EL (cell line): ENCODE data around the gene ZNF468.
"Not testable (repeated sequence)": the region's sequence is repeated elsewhere in the genome, so short reads cannot be mapped to it uniquely, and the experiment has no call there.

ENCODE experiments used
- DNase-seq: peaks from one replicate; pipeline ENCODE4 v3.0.0-alpha.2; 2016

The ZNF468 gene

GRCh38 chr19:52857378-52858191 lies at the start of gene ZNF468:
ZNF468 (minus strand) TSS chr19:52857619; CDS start chr19:52854272, 3,347 bp downstream.
- DNase-seq = peak; percentile 65

GRCh38 chr19:52904052-52904780 lies 46.8 kb upstream of the ZNF468 start:
- not testable (repeated sequence) for DNase-seq

DNA sequence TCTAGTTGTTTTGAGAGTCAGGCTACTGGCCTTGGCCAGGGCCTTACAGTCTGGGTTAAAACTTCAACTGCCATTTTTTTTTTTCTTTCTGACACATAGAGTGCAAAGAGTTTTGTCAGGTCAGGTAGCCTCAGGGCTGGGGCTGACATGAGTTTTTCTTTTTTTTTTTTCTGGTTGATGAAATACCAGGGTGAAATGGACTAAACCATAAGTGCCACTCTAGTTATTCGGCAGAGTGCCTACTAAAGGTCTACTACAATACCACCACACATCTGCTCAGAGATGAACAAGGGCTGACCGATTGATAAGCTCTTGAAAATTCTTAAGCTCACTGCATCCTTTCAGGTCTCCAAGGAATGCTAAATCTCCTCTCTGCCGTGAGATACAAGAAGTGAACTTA lies 44.4 kb upstream of the ZNF468 start:
- DNase-seq = no peak

DNA sequence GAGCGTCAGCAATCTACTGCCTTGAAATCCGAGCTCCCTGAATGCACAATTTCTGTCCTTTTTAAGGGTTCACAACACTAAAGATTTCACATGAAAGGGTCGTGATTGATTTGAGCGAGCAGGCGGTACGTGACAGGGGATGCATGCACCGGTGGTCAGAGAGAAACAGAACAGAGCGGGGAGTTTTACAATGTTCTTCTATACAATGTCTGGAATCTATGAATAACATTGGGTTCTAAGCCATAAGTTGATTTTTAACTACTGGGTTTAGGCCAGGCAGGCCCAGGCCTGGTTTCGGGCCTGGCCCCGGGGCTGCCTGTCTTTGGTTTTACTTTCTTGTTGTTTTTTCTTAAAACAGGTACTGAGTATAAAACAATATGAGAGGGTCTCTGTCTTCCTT lies 41.2 kb upstream of the ZNF468 start:
- DNase-seq = not testable (repeated sequence)

GRCh38 chr19:52898101-52898500 lies 40.7 kb upstream of the ZNF468 start:
- DNase-seq = peak; percentile 1

DNA sequence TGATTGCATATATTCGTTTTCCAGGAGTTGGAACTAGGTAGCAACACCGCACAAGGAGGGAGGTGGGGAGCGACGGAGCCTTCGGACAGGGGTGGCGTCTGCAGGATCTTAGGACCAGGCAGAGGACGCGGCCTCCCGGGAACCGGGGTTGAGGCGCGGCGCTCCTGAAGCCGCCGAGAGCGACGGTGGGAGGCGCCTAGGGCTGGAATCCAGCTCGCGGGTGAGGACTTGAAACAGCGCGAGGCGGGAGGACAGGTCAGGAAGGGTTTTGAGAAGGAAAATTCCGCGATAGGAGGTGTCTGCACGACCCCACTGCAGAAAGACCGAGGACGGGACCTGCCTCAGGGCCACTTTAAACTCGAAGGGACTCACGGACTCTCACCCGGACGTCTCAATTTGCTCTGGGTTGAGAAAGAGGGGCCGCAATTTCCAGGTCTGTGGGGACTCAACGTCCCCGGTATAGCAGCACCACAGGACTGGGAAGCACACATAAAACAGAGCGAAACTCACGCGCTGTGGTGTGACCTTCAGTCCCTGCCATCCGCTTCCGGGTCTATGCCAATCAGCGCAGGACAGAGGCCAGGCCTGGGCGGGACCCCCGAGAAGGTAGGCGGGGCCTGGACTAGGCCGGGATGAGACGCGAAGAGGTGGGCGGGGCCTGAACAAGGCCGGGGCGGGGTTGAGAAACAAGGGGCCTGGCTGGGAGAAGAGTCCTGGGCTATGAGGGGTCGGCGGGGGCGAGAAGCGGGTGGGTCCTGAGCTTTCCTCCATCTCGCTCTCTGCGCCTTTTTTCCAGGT lies 39.9 kb upstream of the ZNF468 start, which contains the start of gene ZNF320:
Gene ZNF320, minus strand, starts transcription at position 498 of the 798 bp plus-strand sequence. CDS start 7,380 bp downstream, outside the sequence.
- peak; percentile 95 for DNase-seq

DNA sequence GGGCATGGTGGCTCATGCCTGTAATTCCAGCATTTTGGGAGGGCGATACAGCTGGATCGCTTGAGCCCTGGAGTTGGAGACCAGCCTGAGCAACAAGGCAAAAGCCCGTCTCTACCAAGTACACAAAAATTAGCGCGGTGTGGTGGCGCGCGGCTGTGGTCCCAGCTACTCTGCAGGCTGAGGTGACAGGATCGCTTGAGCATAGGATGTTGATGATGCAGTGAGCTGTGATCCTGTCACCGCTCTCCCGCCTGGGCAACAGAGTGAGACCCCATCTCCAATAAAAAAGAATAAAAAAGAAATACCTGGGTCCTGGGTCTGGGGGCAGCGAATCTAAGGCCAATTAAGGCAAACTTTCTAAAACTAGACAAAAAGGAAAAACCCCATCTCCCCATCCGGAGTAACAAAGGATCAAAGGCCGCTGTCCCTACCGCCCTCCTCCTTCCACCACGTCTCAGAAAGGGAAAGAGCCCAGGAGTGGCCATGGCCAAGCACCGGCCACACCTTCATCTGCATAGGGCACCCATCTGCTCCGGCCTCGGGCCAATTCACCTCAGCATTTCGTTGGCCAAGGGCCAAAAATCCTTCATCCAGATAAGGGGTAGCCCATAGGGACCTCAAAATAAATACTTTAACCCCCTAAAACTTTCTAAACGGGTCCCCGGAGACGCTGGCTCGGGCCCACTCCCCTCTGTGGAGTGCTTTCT lies 39.2 kb upstream of the ZNF468 start:
- peak; percentile 23 for DNase-seq

DNA sequence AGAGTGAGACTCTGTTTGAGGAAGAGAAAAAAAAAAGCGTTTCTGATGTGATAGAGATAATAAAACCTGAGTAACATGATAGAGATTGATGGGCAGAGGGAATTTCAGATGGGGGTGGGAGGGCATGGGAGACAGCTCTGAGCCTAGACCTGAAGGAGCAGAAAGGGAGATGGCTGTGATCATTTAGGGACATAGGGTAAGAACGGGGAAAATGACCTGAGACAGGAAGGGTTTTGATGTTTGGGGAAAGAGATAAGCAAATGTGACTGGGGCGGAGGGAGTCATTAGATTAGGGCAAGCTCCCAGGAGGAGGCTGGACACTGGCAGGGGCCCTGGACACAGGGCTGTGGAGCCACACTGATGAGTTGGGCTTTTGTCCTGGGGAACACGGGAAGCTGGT lies 33.9 kb upstream of the ZNF468 start:
- no peak for DNase-seq

DNA sequence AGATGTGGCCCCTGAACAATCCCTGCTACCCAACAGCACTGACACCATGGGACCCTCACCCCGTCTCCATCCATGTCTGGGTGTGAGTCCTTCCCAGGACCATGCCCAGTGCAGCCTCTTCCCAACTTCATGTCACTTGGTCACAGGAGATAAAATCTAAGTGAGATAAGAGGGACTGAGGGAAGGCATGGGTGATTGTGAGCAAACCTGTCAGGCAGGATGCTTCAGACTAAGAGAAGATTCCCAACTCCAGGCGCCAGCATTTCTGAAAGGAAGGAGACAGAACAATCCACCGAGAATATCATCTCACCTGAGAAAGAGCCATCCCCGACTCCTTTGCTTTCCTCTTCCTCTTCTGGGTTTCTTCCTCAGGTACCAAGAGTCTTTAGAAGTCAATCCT lies 32.5 kb upstream of the ZNF468 start:
- no peak for DNase-seq

DNA sequence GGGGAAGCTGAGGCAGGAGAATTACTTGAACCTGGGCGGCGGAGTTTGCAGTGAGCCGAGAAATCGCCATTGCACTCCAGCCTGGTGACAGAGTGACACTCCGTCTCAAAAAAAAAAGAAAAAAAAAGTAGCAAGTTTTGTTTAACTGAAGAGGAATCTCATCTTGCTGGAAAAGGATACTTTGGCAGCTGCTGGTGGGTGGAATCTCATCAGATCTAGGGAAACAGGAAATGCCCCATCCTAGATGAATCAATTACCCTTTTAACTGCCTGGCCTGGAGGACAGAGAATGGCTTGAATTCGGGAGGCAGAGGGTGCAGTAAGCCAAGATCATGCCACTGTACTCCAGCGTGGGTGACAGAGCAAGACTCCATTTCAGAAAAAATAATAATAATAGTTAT lies 31.7 kb upstream of the ZNF468 start:
- DNase-seq = no peak

GRCh38 chr19:52880895-52881389 lies 23.5 kb upstream of the ZNF468 start:
- no peak for DNase-seq

DNA sequence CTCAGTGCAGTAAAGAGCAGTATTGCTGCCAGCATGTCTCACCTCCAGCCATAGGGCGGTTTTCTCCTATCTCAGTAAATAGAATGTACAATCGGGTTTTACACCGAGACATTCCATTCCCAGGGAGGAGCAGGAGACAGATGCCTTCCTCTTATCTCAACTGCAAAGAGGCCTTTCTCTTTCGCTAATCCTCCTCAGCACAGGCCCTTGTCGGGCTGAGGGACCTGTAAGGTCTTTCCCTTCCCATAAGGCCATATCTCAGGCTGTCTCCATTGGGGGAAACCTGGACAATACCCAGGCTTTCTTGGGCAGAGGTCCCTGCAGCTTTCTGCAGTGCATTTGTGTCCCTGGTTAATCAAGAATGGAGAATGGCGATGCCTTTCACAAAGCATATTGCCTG lies 15.6 kb upstream of the ZNF468 start:
- not testable (repeated sequence) for DNase-seq

DNA sequence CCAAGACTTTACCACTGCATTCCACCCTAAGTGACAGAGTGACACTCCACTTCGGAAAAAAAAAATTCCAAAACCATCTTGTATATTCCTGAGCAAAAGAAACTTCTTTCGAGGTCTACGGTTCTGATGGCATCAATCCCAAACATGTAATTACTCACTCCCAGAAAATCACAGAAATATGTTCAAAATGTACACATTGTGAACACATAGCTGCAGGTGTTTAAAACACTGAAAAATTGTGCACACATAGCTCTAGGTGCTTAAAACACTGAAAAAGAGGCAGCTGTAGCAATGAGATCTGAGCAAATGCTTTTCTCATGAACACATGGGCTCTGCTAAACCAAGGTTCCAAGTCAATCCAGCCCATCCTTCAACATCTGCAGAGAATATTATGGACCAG lies 14.0 kb upstream of the ZNF468 start:
- DNase-seq = no peak

- DNase-seq = not testable (repeated sequence)
Measured at GRCh38 chr19:52868031-52868430, 10.6 kb upstream of the ZNF468 start.

GRCh38 chr19:52856540-52857377 lies 660 bp downstream of the ZNF468 start:
- peak; percentile 8 for DNase-seq

- not testable (repeated sequence) for DNase-seq
Measured at GRCh38 chr19:52847352-52847751, 10.1 kb downstream of the ZNF468 start.

GRCh38 chr19:52840825-52841465 lies 16.5 kb downstream of the ZNF468 start:
- not testable (repeated sequence) for DNase-seq

DNA sequence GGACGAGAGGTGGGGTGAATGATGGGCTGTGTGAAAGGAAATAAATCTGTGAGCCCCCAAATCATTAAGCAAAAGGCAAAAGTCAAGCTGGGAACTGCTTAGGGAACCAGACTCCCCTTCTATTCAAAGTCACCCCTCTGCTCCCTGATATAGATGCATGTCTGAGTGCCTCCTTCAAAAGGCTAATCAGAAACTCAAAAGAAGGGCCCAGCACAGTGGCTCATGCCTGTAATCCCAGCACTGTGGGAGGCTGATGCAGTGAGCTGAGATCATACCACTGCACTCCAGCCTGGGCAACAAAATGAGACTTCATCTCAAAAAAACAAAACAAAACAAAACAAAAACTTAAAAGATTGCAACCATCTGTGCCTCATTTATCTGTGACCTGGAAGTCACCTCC lies 23.1 kb downstream of the ZNF468 start:
- DNase-seq = not testable (repeated sequence)

GRCh38 chr19:52833541-52833940 lies 23.9 kb downstream of the ZNF468 start:
- DNase-seq = not testable (repeated sequence)

- DNase-seq = not testable (repeated sequence)
Measured at GRCh38 chr19:52829866-52830265, 27.6 kb downstream of the ZNF468 start.

GRCh38 chr19:52825765-52826164 lies 31.7 kb downstream of the ZNF468 start:
- no peak for DNase-seq
